Endothelial cell (in vitro differentiated cells): ENCODE results near the gene TGIF2. TPM values are rescaled to one million over a fixed set of nuclear protein-coding genes. Genes with fewer than 3 reads are reported as not detected.

Experiments
- DNase-seq: peaks from one replicate; pipeline ENCODE4 v3.0.0; 2021; ENCODE audit warnings: low spot score
- H3K27ac Mint-ChIP-seq: one replicate; pipeline ENCODE4 v1.8.0; 2021; ENCODE audit warnings: mixed read lengths, inconsistent platforms; ENCODE audit not compliant: unreplicated experiment
- H3K27me3 Mint-ChIP-seq: one replicate; pipeline ENCODE4 v1.8.0; 2021; ENCODE audit warnings: mild to moderate bottlenecking, moderate library complexity, mixed read lengths, inconsistent platforms; ENCODE audit not compliant: unreplicated experiment
- H3K36me3 Mint-ChIP-seq: one replicate; pipeline ENCODE4 v1.8.0; 2021; ENCODE audit warnings: mild to moderate bottlenecking, low read depth, mixed read lengths, inconsistent platforms; ENCODE audit not compliant: unreplicated experiment
- H3K4me1 Mint-ChIP-seq: one replicate; pipeline ENCODE4 v1.8.0; 2021; ENCODE audit warnings: mild to moderate bottlenecking, mixed read lengths, inconsistent platforms; ENCODE audit not compliant: unreplicated experiment
- H3K4me3 Mint-ChIP-seq: one replicate; pipeline ENCODE4 v1.8.0; 2021; ENCODE audit warnings: mild to moderate bottlenecking, mixed read lengths, inconsistent platforms; ENCODE audit not compliant: unreplicated experiment
- H3K9me3 Mint-ChIP-seq: one replicate; pipeline ENCODE4 v1.8.0; 2021; ENCODE audit warnings: mixed read lengths, inconsistent platforms; ENCODE audit not compliant: unreplicated experiment
- CTCF ChIP-seq: fragments of 200-600 bp; sonication (generic); IDR thresholded peaks from one replicate; pipeline ENCODE4 v1.5.0; 2021; ENCODE audit warnings: antibody characterized with exemption; ENCODE audit not compliant: unreplicated experiment
- long read RNA-seq: library from polyadenylated mRNA; unstranded; transcript quantifications from one replicate; pipeline ENCODE4 v2.0.0, GENCODE V29; 2020; ENCODE audit not compliant: unreplicated experiment
- total RNA-seq: library from RNA; stranded (reverse); fragmentation: NEBNext Ultra II Directional; extraction: Animal tissue kit (Norgen Biotek cat#: 25700); gene quantifications from one replicate; pipeline ENCODE4 v1.2.1, GENCODE V29; 2021; ENCODE audit not compliant: unreplicated experiment

TGIF2 gene
- total RNA-seq: 43.7 TPM
- long read RNA-seq, transcript TGIF2-201 (3 exons, 3,406 nt): major isoform, 5 of 9 reads
- long read RNA-seq, partial matches to known transcripts: 0 of 9 reads
- long read RNA-seq, other reads (novel, unspliced or antisense): 2 of 9 reads

GRCh38 chr20:36573103-36573797 lies at the start of gene TGIF2:
Gene TGIF2, plus strand, starts transcription at chr20:36573597. Its CDS starts 5,178 bp downstream, at chr20:36578775.
- Mint-ChIP-seq H3K4me1 (peaks cover 25% of the 10 kb centered on the region), H3K27ac (peak within 1 kb of the TSS; percentile 97), H3K36me3 (peaks cover 4% of the 10 kb centered on the region), H3K27me3 (peaks cover 18% of the 10 kb centered on the region), H3K9me3 (no peaks in the 10 kb centered on the region), H3K4me3 (peak within 1 kb of the TSS; percentile 98)
- no peak for TF ChIP-seq CTCF
- peak; percentile 96 for DNase-seq

GRCh38 chr20:36525620-36526365 lies 47.6 kb upstream of the TGIF2 start:
- DNase-seq: no peak
- Mint-ChIP-seq H3K27me3 (peaks cover 5% of the 10 kb centered on the region), H3K4me3 (peak overlapping the region; percentile 21), H3K36me3 (peaks cover 33% of the 10 kb centered on the region), H3K9me3 (no peaks in the 10 kb centered on the region), H3K27ac (no peak overlapping the region), H3K4me1 (no peaks in the 10 kb centered on the region)
- TF ChIP-seq CTCF: no peak

GRCh38 chr20:36526521-36527011 lies 46.8 kb upstream of the TGIF2 start:
- DNase-seq: no peak
- peaks cover 5% of the 10 kb centered on the region for H3K27me3 Mint-ChIP-seq
- no peaks in the 10 kb centered on the region for H3K9me3 Mint-ChIP-seq
- H3K36me3 Mint-ChIP-seq: peaks cover 31% of the 10 kb centered on the region
- peak overlapping the region; percentile 42 for H3K4me3 Mint-ChIP-seq
- no peak overlapping the region for H3K27ac Mint-ChIP-seq
- no peak for TF ChIP-seq CTCF
- H3K4me1 Mint-ChIP-seq: peaks cover 5% of the 10 kb centered on the region

GRCh38 chr20:36527331-36528125 lies 45.9 kb upstream of the TGIF2 start:
- Mint-ChIP-seq H3K27ac (peak overlapping the region; percentile 4), H3K36me3 (peaks cover 24% of the 10 kb centered on the region)
- no peak for DNase-seq

More at GRCh38 chr20:36527331-36528125, 45.9 kb upstream of the TGIF2 start:
- Mint-ChIP-seq H3K27me3 (peaks cover 7% of the 10 kb centered on the region), H3K4me3 (no peak overlapping the region), H3K4me1 (peaks cover 5% of the 10 kb centered on the region), H3K9me3 (no peaks in the 10 kb centered on the region)
- no peak for TF ChIP-seq CTCF
